OCI-LY3 (cell line): Measurements from ENCODE around the gene SYT4.

Source experiments
- H2AFZ ChIP-seq: fragments of 200-600, 300-600 bp; shearing (Covaris generic); 2 replicates; pipeline ENCODE4 v1.6.0; 2014; ENCODE audit warnings: antibody characterized with exemption, low read depth, low read length
- H3K27ac ChIP-seq: fragments of 200-600, 300-600 bp; sonication (generic); 2 replicates; pipeline ENCODE4 v1.5.1; 2014; ENCODE audit warnings: mild to moderate bottlenecking, low read length, moderate library complexity, mixed read lengths
- H3K27me3 ChIP-seq: fragments of 200-600, 300-600 bp; sonication (generic); 2 replicates; pipeline ENCODE4 v1.6.1; 2014; ENCODE audit warnings: low read depth, low read length, mixed read lengths
- H3K36me3 ChIP-seq: fragments of 200-600, 300-600 bp; sonication (generic); replicated peaks from 2 replicates; pipeline ENCODE3; 2014; ENCODE audit warnings: low read depth, low read length, mixed read lengths
- H3K4me1 ChIP-seq: fragments of 300-600, 200-600 bp; sonication (generic); 2 replicates; pipeline ENCODE4 v1.6.1; 2014; ENCODE audit warnings: low read length, mixed read lengths
- H3K4me2 ChIP-seq: fragments of 200-600, 300-600 bp; sonication (generic); 2 replicates; pipeline ENCODE4 v1.6.1; 2014; ENCODE audit warnings: low read length, mixed read lengths
- H3K4me3 ChIP-seq: fragments of 300-600, 200-600 bp; sonication (generic); 2 replicates; pipeline ENCODE4 v1.5.1; 2014; ENCODE audit warnings: antibody characterized with exemption, mild to moderate bottlenecking, low read length, moderate library complexity
- H3K79me2 ChIP-seq: fragments of 300-600, 200-600 bp; shearing (Covaris generic); 2 replicates; pipeline ENCODE4 v1.6.1; 2014; ENCODE audit warnings: mild to moderate bottlenecking, low read length, mixed read lengths
- H3K9ac ChIP-seq: fragments of 300-600, 200-600 bp; shearing (Covaris generic); 2 replicates; pipeline ENCODE4 v1.6.0; 2014; ENCODE audit warnings: mild to moderate bottlenecking, low read length, moderate library complexity
- H3K9me3 ChIP-seq: fragments of 200-600, 300-600 bp; shearing (Covaris generic); 2 replicates; pipeline ENCODE4 v1.6.1; 2014; ENCODE audit warnings: low read length, mixed read lengths; ENCODE audit not compliant: insufficient read depth
- H4K20me1 ChIP-seq: fragments of 200-600, 300-600 bp; sonication (generic); 2 replicates; pipeline ENCODE4 v1.6.1; 2016; ENCODE audit warnings: low read length, mixed read lengths; ENCODE audit not compliant: insufficient read depth
- EZH2phosphoT487 ChIP-seq: fragments of 200-600 bp; shearing (Covaris generic); IDR thresholded peaks from 2 replicates; pipeline ENCODE4 v1.6.1; 2018; ENCODE audit warnings: antibody characterized with exemption, mixed run types, low read depth
- TF ChIP-seq, protein P1 (sequence below): fragments of 200-600, 300-600 bp; sonication (generic); IDR thresholded peaks from 2 replicates; pipeline ENCODE4 v1.5.1; 2014; ENCODE audit warnings: antibody characterized with exemption, low read length, low read depth

Gene SYT4

DNA sequence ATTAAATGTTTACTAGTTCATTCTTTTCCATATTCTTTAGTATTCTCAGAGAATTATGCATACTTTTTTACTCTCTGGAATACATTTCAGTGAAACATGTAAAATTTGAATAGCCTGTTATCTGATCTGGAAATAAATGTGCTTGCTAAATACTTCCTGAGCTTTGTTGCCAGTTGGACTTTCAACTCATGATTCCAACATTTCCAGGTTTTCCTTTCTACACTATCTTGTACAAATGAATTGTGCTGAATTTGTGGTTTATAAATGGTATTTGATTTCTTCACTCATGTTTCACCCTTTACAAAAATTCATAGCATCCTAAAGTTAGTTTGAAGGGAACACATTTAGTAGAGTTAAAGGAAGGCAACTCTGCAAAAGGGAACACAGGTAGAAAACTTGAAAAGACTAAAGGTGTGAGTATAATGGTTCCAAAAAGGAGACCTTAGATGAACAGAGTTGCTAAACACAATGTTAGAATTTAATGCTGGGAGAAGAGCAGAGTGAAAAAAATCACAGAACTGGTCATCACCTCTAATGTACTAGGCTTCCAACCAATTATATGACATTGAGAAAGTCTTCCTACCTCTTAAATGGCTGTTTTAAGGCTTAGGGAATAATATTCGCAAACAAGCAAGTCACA lies 28.6 kb downstream of the SYT4 start:
- Histone ChIP-seq H3K9ac (no peak overlapping the region), H3K4me3 (no peak overlapping the region), H3K27me3 (no peaks in the 10 kb centered on the region), H3K4me1 (no peaks in the 10 kb centered on the region), H3K79me2 (no peaks in the 10 kb centered on the region), H3K4me2 (no peak overlapping the region), H3K27ac (no peak overlapping the region), H3K9me3 (no peaks in the 10 kb centered on the region), H4K20me1 (no peaks in the 10 kb centered on the region), H2AFZ (no peak overlapping the region), H3K36me3 (no peaks in the 10 kb centered on the region)
- TF ChIP-seq EZH2phosphoT487 = no peak
- TF ChIP-seq, protein P1, sequence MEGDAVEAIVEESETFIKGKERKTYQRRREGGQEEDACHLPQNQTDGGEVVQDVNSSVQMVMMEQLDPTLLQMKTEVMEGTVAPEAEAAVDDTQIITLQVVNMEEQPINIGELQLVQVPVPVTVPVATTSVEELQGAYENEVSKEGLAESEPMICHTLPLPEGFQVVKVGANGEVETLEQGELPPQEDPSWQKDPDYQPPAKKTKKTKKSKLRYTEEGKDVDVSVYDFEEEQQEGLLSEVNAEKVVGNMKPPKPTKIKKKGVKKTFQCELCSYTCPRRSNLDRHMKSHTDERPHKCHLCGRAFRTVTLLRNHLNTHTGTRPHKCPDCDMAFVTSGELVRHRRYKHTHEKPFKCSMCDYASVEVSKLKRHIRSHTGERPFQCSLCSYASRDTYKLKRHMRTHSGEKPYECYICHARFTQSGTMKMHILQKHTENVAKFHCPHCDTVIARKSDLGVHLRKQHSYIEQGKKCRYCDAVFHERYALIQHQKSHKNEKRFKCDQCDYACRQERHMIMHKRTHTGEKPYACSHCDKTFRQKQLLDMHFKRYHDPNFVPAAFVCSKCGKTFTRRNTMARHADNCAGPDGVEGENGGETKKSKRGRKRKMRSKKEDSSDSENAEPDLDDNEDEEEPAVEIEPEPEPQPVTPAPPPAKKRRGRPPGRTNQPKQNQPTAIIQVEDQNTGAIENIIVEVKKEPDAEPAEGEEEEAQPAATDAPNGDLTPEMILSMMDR = no peak

DNA sequence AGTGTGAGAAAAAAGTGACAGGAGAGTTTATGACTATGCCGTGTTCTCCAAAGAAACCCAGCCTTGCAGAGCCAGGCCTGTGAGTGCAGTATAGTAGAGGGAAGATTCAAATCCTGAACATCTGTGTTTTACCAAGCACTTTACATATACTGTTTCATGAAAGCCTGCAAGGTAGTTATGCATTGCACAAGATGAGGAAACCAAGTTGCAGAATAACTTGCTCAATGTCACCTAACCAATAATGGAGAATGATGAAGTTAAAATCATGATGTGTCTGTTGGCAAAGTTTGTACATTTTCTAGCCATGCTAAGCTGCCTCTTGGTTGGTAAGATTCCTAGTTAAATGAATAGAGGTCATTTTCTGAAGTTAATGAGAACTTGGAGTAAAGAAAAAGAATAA lies 29.3 kb downstream of the SYT4 start:
- H3K27me3 ChIP-seq = no peaks in the 10 kb centered on the region
- no peak overlapping the region for H2AFZ ChIP-seq
- H3K27ac ChIP-seq = no peak overlapping the region
- no peaks in the 10 kb centered on the region for H3K36me3 ChIP-seq
- no peaks in the 10 kb centered on the region for H3K4me1 ChIP-seq
- H3K4me2 ChIP-seq = no peak overlapping the region
- no peaks in the 10 kb centered on the region for H4K20me1 ChIP-seq
- no peaks in the 10 kb centered on the region for H3K9me3 ChIP-seq
- no peak overlapping the region for H3K4me3 ChIP-seq
- no peak overlapping the region for H3K9ac ChIP-seq
- no peaks in the 10 kb centered on the region for H3K79me2 ChIP-seq
- TF ChIP-seq, protein P1 = no peak
- no peak for TF ChIP-seq EZH2phosphoT487

GRCh38 chr18:43238429-43238828 lies 38.9 kb downstream of the SYT4 start:
- Histone ChIP-seq H3K9ac (no peak overlapping the region), H3K27ac (no peak overlapping the region), H2AFZ (no peak overlapping the region), H3K79me2 (no peaks in the 10 kb centered on the region), H3K4me3 (no peak overlapping the region), H3K36me3 (no peaks in the 10 kb centered on the region), H3K4me2 (no peak overlapping the region), H4K20me1 (no peaks in the 10 kb centered on the region), H3K27me3 (no peaks in the 10 kb centered on the region), H3K4me1 (no peaks in the 10 kb centered on the region), H3K9me3 (no peaks in the 10 kb centered on the region)
- TF ChIP-seq EZH2phosphoT487 = no peak
- TF ChIP-seq, protein P1 = no peak

DNA sequence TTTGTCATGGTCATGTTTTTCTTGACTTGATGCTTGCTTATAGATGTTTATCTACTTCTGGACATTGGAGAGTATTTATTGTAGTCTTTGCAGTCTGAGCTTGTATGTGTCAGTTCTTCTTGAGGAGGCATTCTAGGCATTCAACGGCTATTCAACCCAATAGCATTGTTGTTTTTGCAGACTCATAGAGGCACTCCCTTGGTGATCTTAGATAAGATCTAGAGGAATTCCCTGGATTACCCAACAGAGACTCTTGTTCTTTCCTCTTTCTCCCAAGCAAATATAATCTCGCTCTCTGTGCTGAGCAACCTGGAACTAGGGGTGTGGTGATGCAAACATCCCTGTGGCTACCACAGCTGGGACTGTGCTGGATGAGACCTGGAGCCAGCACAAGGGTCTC lies 40.4 kb downstream of the SYT4 start:
- TF ChIP-seq EZH2phosphoT487 = no peak
- TF ChIP-seq, protein P1 = no peak
- H3K27me3 ChIP-seq = no peaks in the 10 kb centered on the region
- no peaks in the 10 kb centered on the region for H3K9me3 ChIP-seq
- no peaks in the 10 kb centered on the region for H3K4me1 ChIP-seq
- no peak overlapping the region for H3K27ac ChIP-seq
- no peaks in the 10 kb centered on the region for H4K20me1 ChIP-seq
- no peak overlapping the region for H3K9ac ChIP-seq
- no peak overlapping the region for H3K4me3 ChIP-seq
- H2AFZ ChIP-seq = no peak overlapping the region
- H3K36me3 ChIP-seq = no peaks in the 10 kb centered on the region
- H3K79me2 ChIP-seq = no peaks in the 10 kb centered on the region
- no peak overlapping the region for H3K4me2 ChIP-seq
